ENCODE results near the gene ZNF556.

ZNF556 gene

GRCh38 chr19:2841855-2842574 lies 25.1 kb upstream of the ZNF556 start:
- TF ChIP-seq POLR2A (IDR thresholded peaks at IDR 0.05; ENCODE audit: low read length) (no peak), GATA1 (IDR thresholded peaks at IDR 0.05; ENCODE audit: low read depth, low read length) (no peak)
- DNase-seq: no peak

- no peak for TF ChIP-seq GATA1 (IDR thresholded peaks at IDR 0.05; ENCODE audit: low read depth, low read length)
- TF ChIP-seq POLR2A (IDR thresholded peaks at IDR 0.05; ENCODE audit: low read length): no peak
- no peak for DNase-seq
Observed at GRCh38 chr19:2845107-2845506, 22.0 kb upstream of the ZNF556 start.

GRCh38 chr19:2846180-2846894 lies 20.8 kb upstream of the ZNF556 start:
- no peak for TF ChIP-seq POLR2A (IDR thresholded peaks at IDR 0.05; ENCODE audit: low read length)

GRCh38 chr19:2847507-2847906 lies 19.6 kb upstream of the ZNF556 start:
- no peak for DNase-seq
- TF ChIP-seq POLR2A (IDR thresholded peaks at IDR 0.05; ENCODE audit: low read length): no peak
- TF ChIP-seq GATA1 (IDR thresholded peaks at IDR 0.05; ENCODE audit: low read depth, low read length): no peak

More at GRCh38 chr19:2846180-2846894, 20.8 kb upstream of the ZNF556 start:
- no peak for DNase-seq

- no peak for DNase-seq
- no peak for TF ChIP-seq GATA1 (IDR thresholded peaks at IDR 0.05; ENCODE audit: low read depth, low read length)
- TF ChIP-seq POLR2A (IDR thresholded peaks at IDR 0.05; ENCODE audit: low read length): no peak
Observed at GRCh38 chr19:2848616-2849015, 18.5 kb upstream of the ZNF556 start.

- TF ChIP-seq POLR2A (IDR thresholded peaks at IDR 0.05; ENCODE audit: low read length): no peak
- TF ChIP-seq GATA1 (IDR thresholded peaks at IDR 0.05; ENCODE audit: low read depth, low read length): no peak
- no peak for DNase-seq
Observed at GRCh38 chr19:2850256-2850925, 16.7 kb upstream of the ZNF556 start.

- DNase-seq: no peak
- TF ChIP-seq POLR2A (IDR thresholded peaks at IDR 0.05; ENCODE audit: low read length): no peak
- no peak for TF ChIP-seq GATA1 (IDR thresholded peaks at IDR 0.05; ENCODE audit: low read depth, low read length)
Observed at GRCh38 chr19:2852598-2852997, 14.5 kb upstream of the ZNF556 start.

GRCh38 chr19:2853015-2853606 lies 14.0 kb upstream of the ZNF556 start:
- TF ChIP-seq POLR2A (IDR thresholded peaks at IDR 0.05; ENCODE audit: low read length): no peak
- TF ChIP-seq GATA1 (IDR thresholded peaks at IDR 0.05; ENCODE audit: low read depth, low read length): no peak

GRCh38 chr19:2854849-2855248 lies 12.3 kb upstream of the ZNF556 start:
- no peak for TF ChIP-seq POLR2A (IDR thresholded peaks at IDR 0.05; ENCODE audit: low read length)
- no peak for TF ChIP-seq GATA1 (IDR thresholded peaks at IDR 0.05; ENCODE audit: low read depth, low read length)
- DNase-seq: no peak

More at GRCh38 chr19:2853015-2853606, 14.0 kb upstream of the ZNF556 start:
- no peak for DNase-seq

- no peak for DNase-seq
- no peak for TF ChIP-seq POLR2A (IDR thresholded peaks at IDR 0.05; ENCODE audit: low read length)
Observed at GRCh38 chr19:2856457-2857050, 10.6 kb upstream of the ZNF556 start.

- TF ChIP-seq GATA1 (IDR thresholded peaks at IDR 0.05; ENCODE audit: low read depth, low read length) (no peak), POLR2A (IDR thresholded peaks at IDR 0.05; ENCODE audit: low read length) (no peak)
- DNase-seq: no peak
Observed at GRCh38 chr19:2858864-2859263, 8.3 kb upstream of the ZNF556 start.

- no peak for TF ChIP-seq GATA1 (IDR thresholded peaks at IDR 0.05; ENCODE audit: low read depth, low read length)
- no peak for TF ChIP-seq POLR2A (IDR thresholded peaks at IDR 0.05; ENCODE audit: low read length)
- no peak for DNase-seq
Observed at GRCh38 chr19:2863816-2864215, 3.3 kb upstream of the ZNF556 start.

GRCh38 chr19:2865334-2866100 lies 1.6 kb upstream of the ZNF556 start:
- TF ChIP-seq POLR2A (IDR thresholded peaks at IDR 0.05; ENCODE audit: low read length) (no peak), GATA1 (IDR thresholded peaks at IDR 0.05; ENCODE audit: low read depth, low read length) (no peak)
- DNase-seq: peak in 1 of 2 experiments; percentile 32

Data from erythroblast (primary cell).